Osteocyte (in vitro differentiated cells): Measurements from ENCODE around the gene GABRB1. TPM values are rescaled to one million over a fixed set of nuclear protein-coding genes. Genes with fewer than 3 reads are reported as not detected.

ENCODE experiments used
- DNase-seq: peaks from one replicate; pipeline ENCODE4 v3.0.0; 2021; ENCODE audit warnings: mixed read lengths; ENCODE audit not compliant: unreplicated experiment; ENCODE audit errors: extremely low spot score
- H3K27ac Mint-ChIP-seq: one replicate; pipeline ENCODE4 v1.8.0; 2021; ENCODE audit warnings: mild to moderate bottlenecking, mixed read lengths; ENCODE audit not compliant: unreplicated experiment
- H3K27me3 Mint-ChIP-seq: one replicate; pipeline ENCODE4 v1.8.0; 2021; ENCODE audit warnings: mixed read lengths; ENCODE audit not compliant: unreplicated experiment
- H3K36me3 Mint-ChIP-seq: one replicate; pipeline ENCODE4 v1.8.0; 2021; ENCODE audit warnings: mixed read lengths; ENCODE audit not compliant: unreplicated experiment
- H3K4me1 Mint-ChIP-seq: one replicate; pipeline ENCODE4 v1.8.0; 2021; ENCODE audit warnings: mixed read lengths; ENCODE audit not compliant: unreplicated experiment
- H3K4me3 Mint-ChIP-seq: one replicate; pipeline ENCODE4 v1.8.0; 2021; ENCODE audit warnings: mild to moderate bottlenecking, moderate library complexity, mixed read lengths; ENCODE audit not compliant: unreplicated experiment
- H3K9me3 Mint-ChIP-seq: one replicate; pipeline ENCODE4 v1.8.0; 2021; ENCODE audit warnings: mixed read lengths; ENCODE audit not compliant: unreplicated experiment
- CTCF ChIP-seq: fragments of 200-600 bp; sonication (generic); IDR thresholded peaks from 2 replicates; pipeline ENCODE4 v1.5.0; 2021; ENCODE audit warnings: antibody characterized with exemption, mild to moderate bottlenecking, moderate library complexity
- total RNA-seq: library from RNA; stranded (reverse); gene quantifications from 2 replicates; pipeline ENCODE4 v1.2.1, GENCODE V29; 2021

Gene GABRB1
- total RNA-seq, 1 donor from 2014 or later = not detected

DNA sequence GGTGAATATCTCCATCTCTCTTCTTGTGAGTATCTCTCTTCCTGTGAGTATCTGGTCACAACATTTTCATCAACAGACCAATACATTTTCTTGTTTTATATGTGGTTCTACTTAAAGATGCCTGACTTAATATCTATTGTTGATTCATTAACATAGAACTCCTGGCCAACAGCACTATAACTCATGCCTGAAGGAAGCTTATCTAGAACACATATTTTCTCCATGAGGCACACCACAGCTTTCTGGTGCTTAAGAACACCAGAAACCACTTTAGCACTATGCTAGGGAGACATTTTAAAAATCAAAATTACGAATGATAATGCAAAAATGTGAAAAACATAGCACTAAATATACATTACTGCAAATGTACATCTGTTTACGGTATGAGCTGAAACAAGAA is 190.4 kb downstream of the GABRB1 start:
- TF ChIP-seq CTCF = no peak
- H3K27me3 Mint-ChIP-seq = no peaks in the 10 kb centered on the region
- peaks cover 16% of the 10 kb centered on the region for H3K4me1 Mint-ChIP-seq
- no peaks in the 10 kb centered on the region for H3K9me3 Mint-ChIP-seq
- no peak overlapping the region for H3K4me3 Mint-ChIP-seq
- H3K27ac Mint-ChIP-seq = no peak overlapping the region
- no peaks in the 10 kb centered on the region for H3K36me3 Mint-ChIP-seq
- DNase-seq = no peak

GRCh38 chr4:47222276-47222675 is 190.9 kb downstream of the GABRB1 start:
- Mint-ChIP-seq H3K27me3 (no peaks in the 10 kb centered on the region), H3K36me3 (no peaks in the 10 kb centered on the region), H3K27ac (no peak overlapping the region), H3K4me3 (no peak overlapping the region), H3K9me3 (no peaks in the 10 kb centered on the region), H3K4me1 (peaks cover 16% of the 10 kb centered on the region)
- no peak for DNase-seq
- TF ChIP-seq CTCF = no peak

DNA sequence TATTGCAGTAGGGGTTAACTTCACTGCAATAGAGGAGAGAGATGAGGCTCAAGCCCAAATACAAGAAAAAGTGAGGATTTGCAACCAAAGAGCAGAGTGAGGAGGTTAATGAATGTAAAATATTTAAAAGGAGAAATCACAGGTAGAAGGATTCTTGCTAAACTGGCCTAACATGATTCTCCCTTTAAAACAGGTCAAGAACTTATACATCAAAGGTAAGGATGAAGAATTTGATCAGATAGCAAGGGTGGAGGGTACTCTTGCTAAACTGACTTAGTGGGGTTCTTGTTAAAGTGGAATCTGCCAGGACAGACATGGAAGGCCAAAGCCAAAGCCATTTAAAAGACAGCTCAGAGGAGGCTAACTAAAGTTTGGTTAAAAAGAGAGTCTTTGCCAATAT is 193.0 kb downstream of the GABRB1 start:
- Mint-ChIP-seq H3K4me3 (no peak overlapping the region), H3K27ac (no peak overlapping the region), H3K9me3 (no peaks in the 10 kb centered on the region), H3K27me3 (no peaks in the 10 kb centered on the region), H3K4me1 (peaks cover 22% of the 10 kb centered on the region), H3K36me3 (no peaks in the 10 kb centered on the region)
- no peak for DNase-seq
- no peak for TF ChIP-seq CTCF

DNA sequence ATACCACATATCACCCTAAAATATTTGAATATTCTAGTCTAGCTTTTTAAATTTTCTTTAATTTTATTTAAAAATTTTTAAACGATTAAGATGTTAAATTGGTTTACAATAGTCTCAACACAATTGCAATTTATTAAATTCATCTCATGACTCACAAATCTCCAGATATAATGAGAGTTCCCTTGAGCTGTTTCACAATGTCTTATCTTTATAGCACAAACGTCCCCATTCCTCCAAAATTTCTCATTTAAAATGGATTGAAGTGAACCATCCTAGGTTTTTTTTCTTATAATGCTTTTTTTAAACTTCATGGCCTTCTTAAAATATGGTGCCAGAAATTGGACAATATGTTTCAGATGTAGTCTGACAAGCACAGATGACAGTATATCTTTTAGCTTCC is 204.4 kb downstream of the GABRB1 start:
- no peak overlapping the region for H3K4me3 Mint-ChIP-seq
- TF ChIP-seq CTCF = no peak
- H3K36me3 Mint-ChIP-seq = peaks cover 4% of the 10 kb centered on the region
- H3K27ac Mint-ChIP-seq = no peak overlapping the region
- DNase-seq = no peak
- no peaks in the 10 kb centered on the region for H3K9me3 Mint-ChIP-seq
- H3K4me1 Mint-ChIP-seq = peaks cover 32% of the 10 kb centered on the region
- H3K27me3 Mint-ChIP-seq = peaks cover 24% of the 10 kb centered on the region

DNA sequence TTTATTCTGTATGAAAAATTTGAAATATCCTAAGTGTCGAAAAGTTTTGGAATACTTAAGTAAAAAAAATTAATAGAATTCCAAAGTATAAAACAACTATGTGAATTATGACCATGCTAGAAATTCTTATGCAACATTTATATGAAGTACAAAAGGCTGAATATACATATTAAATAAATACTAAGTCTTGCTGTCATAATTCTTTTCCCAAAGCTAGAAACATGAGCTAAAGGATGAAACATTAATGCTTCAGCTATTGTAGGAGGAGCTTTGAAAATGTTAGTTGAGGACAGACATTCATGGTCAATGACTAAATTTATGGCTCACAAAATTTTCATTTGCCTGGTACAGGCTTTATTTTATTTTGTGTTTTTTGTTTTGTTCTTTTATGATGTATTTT is 207.3 kb downstream of the GABRB1 start:
- H3K27ac Mint-ChIP-seq = peak overlapping the region; percentile 58
- no peak overlapping the region for H3K4me3 Mint-ChIP-seq
- DNase-seq = no peak
- peaks cover 26% of the 10 kb centered on the region for H3K4me1 Mint-ChIP-seq
- H3K9me3 Mint-ChIP-seq = no peaks in the 10 kb centered on the region
- peaks cover 21% of the 10 kb centered on the region for H3K27me3 Mint-ChIP-seq
- TF ChIP-seq CTCF = no peak
- peaks cover 4% of the 10 kb centered on the region for H3K36me3 Mint-ChIP-seq
